Fibroblast of lung (primary cell): ENCODE results near the gene CDH24. TPM values are rescaled to one million over a fixed set of nuclear protein-coding genes. Genes with fewer than 3 reads are reported as not detected.

ENCODE experiments used
- DNase-seq, 2 donors: peaks; one replicate each; pipeline versions ENCODE4 v3.0.0 to v3.0.0-alpha.2; 2010; ENCODE audit warnings: low read depth in 2 of 2
- H2AFZ ChIP-seq: 2 replicates; pipeline ENCODE4 v1.5.1; 2012; ENCODE audit warnings: low read length, control low read depth, inconsistent platforms
- H3K27ac ChIP-seq: 2 replicates; pipeline ENCODE4 v1.5.1; 2011; ENCODE audit warnings: low read length, control low read depth; ENCODE audit not compliant: insufficient read depth
- H3K27me3 ChIP-seq: 2 replicates; pipeline ENCODE4 v1.5.1; 2011; ENCODE audit warnings: mild to moderate bottlenecking, low read length; ENCODE audit not compliant: control insufficient read depth, insufficient read depth
- H3K36me3 ChIP-seq: 2 replicates; pipeline ENCODE4 v1.5.1; 2011; ENCODE audit warnings: low read length; ENCODE audit not compliant: control insufficient read depth, insufficient read depth
- H3K4me1 ChIP-seq: 2 replicates; pipeline ENCODE4 v1.5.1; 2011; ENCODE audit warnings: low read length; ENCODE audit not compliant: control insufficient read depth, insufficient read depth; ENCODE audit errors: extremely low read depth
- H3K4me2 ChIP-seq: 2 replicates; pipeline ENCODE4 v1.5.1; 2011; ENCODE audit warnings: low read length, control low read depth; ENCODE audit not compliant: insufficient read depth; ENCODE audit errors: extremely low read depth
- H3K4me3 ChIP-seq, 4 experiments: fragments of 200-600 bp in 1 of 4; sonication (generic) in 1 of 4; replicated peaks in 1 of 4; 2 replicates each; pipeline ENCODE4 v1.5.1; 2011 to 2016; ENCODE audit warnings: low read length in 4 of 4, low read depth in 3 of 4, mild to moderate bottlenecking in 3 of 4, control low read depth in 2 of 4, inconsistent platforms in 1 of 4, mixed read lengths in 1 of 4; ENCODE audit not compliant: insufficient read depth in 1 of 4; ENCODE audit errors: control extremely low read depth in 1 of 4
- H3K79me2 ChIP-seq: 2 replicates; pipeline ENCODE4 v1.5.1; 2012; ENCODE audit warnings: mild to moderate bottlenecking, low read length, inconsistent platforms; ENCODE audit not compliant: control insufficient read depth, insufficient read depth
- H3K9ac ChIP-seq: 2 replicates; pipeline ENCODE4 v1.5.1; 2011; ENCODE audit warnings: mild to moderate bottlenecking, low read length, control low read depth; ENCODE audit not compliant: insufficient read depth
- H3K9me3 ChIP-seq: 2 replicates; pipeline ENCODE4 v1.5.1; 2012; ENCODE audit warnings: low read depth, low read length; ENCODE audit not compliant: control insufficient read depth, insufficient read depth
- H4K20me1 ChIP-seq: 2 replicates; pipeline ENCODE4 v1.5.1; 2011; ENCODE audit warnings: low read length; ENCODE audit not compliant: control insufficient read depth, insufficient read depth; ENCODE audit errors: extremely low read depth
- CTCF ChIP-seq, 2 donors: IDR thresholded peaks in 1 of 2; conservative IDR thresholded peaks in 1 of 2; 1 replicate in 1 of 2; 2 replicates in 1 of 2; pipeline ENCODE4 v1.5.1; 2011 to 2012; ENCODE audit warnings: low read length in 2 of 2, control low read depth in 1 of 2, inconsistent platforms in 1 of 2, low read depth in 1 of 2, mild to moderate bottlenecking in 1 of 2
- EZH2 ChIP-seq: IDR thresholded peaks from 2 replicates; pipeline ENCODE4 v1.5.1; 2012; ENCODE audit warnings: low read length, control low read depth, mild to moderate bottlenecking; ENCODE audit errors: missing control alignments
- polyA plus RNA-seq, 2 donors: library from polyadenylated mRNA; depleted of rRNA in 1 of 2; stranded (reverse) in 1 of 2; unstranded in 1 of 2; fragments of >200 nt; gene quantifications; 2 replicates each; pipeline ENCODE4 v1.2.1, GENCODE V29; 2011 to 2012; ENCODE audit warnings: missing spikeins in 1 of 2
- total RNA-seq: library from RNA; depleted of rRNA; stranded (reverse); fragments of >200 nt; gene quantifications from 2 replicates; pipeline ENCODE4 v1.2.1, GENCODE V29; 2014

The CDH24 gene
- total and polyA plus RNA-seq, 2 donors (not counting 1 experiment from before 2014, with no cell fraction given), result 5.0 to 5.6 TPM

GRCh38 chr14:23023795-23024152 lies 33.5 kb downstream of the CDH24 start:
- TF ChIP-seq CTCF (conservative IDR thresholded peaks at IDR 0.05 in 1 of 2, IDR thresholded peaks at IDR 0.05 in 1 of 2; ENCODE audit: low read depth in 1 of 2, low read length in 2 of 2), result no peak
- TF ChIP-seq EZH2, result no peak
- no peaks in the 10 kb centered on the region for H4K20me1 ChIP-seq
- H3K27me3 ChIP-seq, result no peaks in the 10 kb centered on the region
- no peaks in the 10 kb centered on the region for H3K79me2 ChIP-seq
- no peaks in the 10 kb centered on the region for H3K4me1 ChIP-seq
- no peak overlapping the region for H2AFZ ChIP-seq
- no peak overlapping the region for H3K9ac ChIP-seq
- H3K4me2 ChIP-seq, result no peak overlapping the region
- H3K4me3 ChIP-seq, result no peak overlapping the region
- H3K27ac ChIP-seq, result no peak overlapping the region
- H3K9me3 ChIP-seq, result no peaks in the 10 kb centered on the region
- peaks cover 3% of the 10 kb centered on the region for H3K36me3 ChIP-seq
- DNase-seq, result no peak

- H3K79me2 ChIP-seq, result no peaks in the 10 kb centered on the region
- H3K9ac ChIP-seq, result no peak overlapping the region
- no peak overlapping the region for H2AFZ ChIP-seq
- no peaks in the 10 kb centered on the region for H3K4me1 ChIP-seq
- no peaks in the 10 kb centered on the region for H3K9me3 ChIP-seq
- peaks cover 3% of the 10 kb centered on the region for H3K36me3 ChIP-seq
- H3K4me2 ChIP-seq, result no peak overlapping the region
- no peak overlapping the region for H3K27ac ChIP-seq
- no peak for DNase-seq
- H3K4me3 ChIP-seq, result no peak overlapping the region
- no peaks in the 10 kb centered on the region for H4K20me1 ChIP-seq
- no peaks in the 10 kb centered on the region for H3K27me3 ChIP-seq
- no peak for TF ChIP-seq CTCF (conservative IDR thresholded peaks at IDR 0.05 in 1 of 2, IDR thresholded peaks at IDR 0.05 in 1 of 2; ENCODE audit: low read depth in 1 of 2, low read length in 2 of 2)
- TF ChIP-seq EZH2, result no peak
Observed at GRCh38 chr14:23023022-23023794, 34.1 kb downstream of the CDH24 start.

- Histone ChIP-seq H3K27me3 (no peaks in the 10 kb centered on the region), H3K79me2 (no peaks in the 10 kb centered on the region), H3K4me2 (no peak overlapping the region), H4K20me1 (no peaks in the 10 kb centered on the region), H3K4me1 (no peaks in the 10 kb centered on the region), H3K27ac (no peak overlapping the region), H2AFZ (no peak overlapping the region), H3K9ac (no peak overlapping the region), H3K9me3 (no peaks in the 10 kb centered on the region), H3K36me3 (peaks cover 3% of the 10 kb centered on the region), H3K4me3 (no peak overlapping the region)
- TF ChIP-seq EZH2, result no peak
- no peak for TF ChIP-seq CTCF (conservative IDR thresholded peaks at IDR 0.05 in 1 of 2, IDR thresholded peaks at IDR 0.05 in 1 of 2; ENCODE audit: low read depth in 1 of 2, low read length in 2 of 2)
- DNase-seq, result no peak
Observed at GRCh38 chr14:23021889-23022442, 35.4 kb downstream of the CDH24 start.
